ENCODE measurements around the gene S100A6.

S100A6 gene

GRCh38 chr1:153560241-153560640 lies 24.4 kb upstream of the S100A6 start:
- DNase-seq = no peak
- Histone ChIP-seq H3K27ac (ENCODE audit: insufficient read depth in 1 of 2, low read depth in 1 of 2, low read length in 2 of 2, poor library complexity in 1 of 2, severe bottlenecking in 2 of 2) (no peak overlapping the region), H3K9me3 (ENCODE audit: control extremely low read depth in 1 of 5, control insufficient read depth in 4 of 5, insufficient read depth in 2 of 5, low read depth in 1 of 5, low read length in 4 of 5) (no peaks in the 10 kb centered on the region), H3K27me3 (replicated peaks in 2 of 5; ENCODE audit: control insufficient read depth in 4 of 5, insufficient read depth in 5 of 5, low read length in 4 of 5) (no peaks in the 10 kb centered on the region), H3K4me3 (ENCODE audit: control insufficient read depth in 1 of 7, extremely low read depth in 1 of 7, insufficient read depth in 4 of 7, low read depth in 2 of 7, low read length in 6 of 7) (no peak overlapping the region), H3K4me1 (ENCODE audit: control extremely low read depth in 1 of 4, control insufficient read depth in 4 of 4, insufficient read depth in 4 of 4, low read length in 3 of 4) (peaks cover 0 to 15% (median under 1%) of the 10 kb centered on the region in 4 experiments), H3K36me3 (ENCODE audit: control insufficient read depth in 4 of 4, insufficient read depth in 4 of 4, low read length in 3 of 4) (no peaks in the 10 kb centered on the region)
- no CpG with 5 or more reads among the region's 2 CpGs for WGBS (ENCODE audit: insufficient coverage)
- ChIA-PET POLR2A (no interaction called here), CTCF (interaction anchor here (1.1 to 11.1 kb wide), 4 partner anchors 8 to 26 kb away, joined by 3 to 116 read pairs (median 5); partner anchors contain the start of gene S100A6)

- Histone ChIP-seq H3K4me1 (ENCODE audit: control extremely low read depth in 1 of 4, control insufficient read depth in 4 of 4, insufficient read depth in 4 of 4, low read length in 3 of 4) (peaks cover 0 to 18% (median 13%) of the 10 kb centered on the region in 4 experiments), H3K36me3 (ENCODE audit: control insufficient read depth in 4 of 4, insufficient read depth in 4 of 4, low read length in 3 of 4) (no peaks in the 10 kb centered on the region), H3K27ac (ENCODE audit: insufficient read depth in 1 of 2, low read depth in 1 of 2, low read length in 2 of 2, poor library complexity in 1 of 2, severe bottlenecking in 2 of 2) (no peak overlapping the region), H3K9me3 (ENCODE audit: control extremely low read depth in 1 of 5, control insufficient read depth in 4 of 5, insufficient read depth in 2 of 5, low read depth in 1 of 5, low read length in 4 of 5) (no peaks in the 10 kb centered on the region), H3K4me3 (ENCODE audit: control insufficient read depth in 1 of 7, extremely low read depth in 1 of 7, insufficient read depth in 4 of 7, low read depth in 2 of 7, low read length in 6 of 7) (no peak overlapping the region), H3K27me3 (replicated peaks in 2 of 5; ENCODE audit: control insufficient read depth in 4 of 5, insufficient read depth in 5 of 5, low read length in 4 of 5) (no peaks in the 10 kb centered on the region)
- ChIA-PET POLR2A (no interaction called here), CTCF (interaction anchor here (0.7 to 11.1 kb wide), 5 partner anchors 10 to 23 kb away, joined by 4 to 116 read pairs (median 7); partner anchors contain the start of genes S100A4, S100A5 and S100A6)
- WGBS (ENCODE audit: insufficient coverage) = 100% methylated on average over 1 of the region's 3 CpGs
- DNase-seq = no peak
These were observed 22.1 kb upstream of the S100A6 start for GRCh38 chr1:153557877-153558276.

GRCh38 chr1:153556348-153556747 lies 20.6 kb upstream of the S100A6 start:
- CTCF ChIA-PET = interaction anchor here (0.9 to 11.1 kb wide), 4 partner anchors 12 to 96 kb away, joined by 3 to 116 read pairs (median 6); partner anchors contain the start of genes S100A4 and S100A6
- H3K4me1 ChIP-seq (ENCODE audit: control extremely low read depth in 1 of 4, control insufficient read depth in 4 of 4, insufficient read depth in 4 of 4, low read length in 3 of 4) = peaks cover 0 to 22% (median 15%) of the 10 kb centered on the region in 4 experiments
- H3K9me3 ChIP-seq (ENCODE audit: control extremely low read depth in 1 of 5, control insufficient read depth in 4 of 5, insufficient read depth in 2 of 5, low read depth in 1 of 5, low read length in 4 of 5) = no peaks in the 10 kb centered on the region
- no CpG with 5 or more reads among the region's 1 CpG for WGBS (ENCODE audit: insufficient coverage)
- H3K27ac ChIP-seq (ENCODE audit: insufficient read depth in 1 of 2, low read depth in 1 of 2, low read length in 2 of 2, poor library complexity in 1 of 2, severe bottlenecking in 2 of 2) = no peak overlapping the region
- DNase-seq = no peak
- POLR2A ChIA-PET = interaction anchor here (1.0 kb wide), 1 partner anchor 11 kb away, joined by 3 read pairs; no protein-coding TSS in a partner anchor
- no peaks in the 10 kb centered on the region for H3K27me3 ChIP-seq (replicated peaks in 2 of 5; ENCODE audit: control insufficient read depth in 4 of 5, insufficient read depth in 5 of 5, low read length in 4 of 5)
- no peak overlapping the region for H3K4me3 ChIP-seq (ENCODE audit: control insufficient read depth in 1 of 7, extremely low read depth in 1 of 7, insufficient read depth in 4 of 7, low read depth in 2 of 7, low read length in 6 of 7)
- H3K36me3 ChIP-seq (ENCODE audit: control insufficient read depth in 4 of 4, insufficient read depth in 4 of 4, low read length in 3 of 4) = no peaks in the 10 kb centered on the region

GRCh38 chr1:153553830-153554541 lies 18.2 kb upstream of the S100A6 start:
- no peak overlapping the region for H3K4me3 ChIP-seq (ENCODE audit: control insufficient read depth in 1 of 7, extremely low read depth in 1 of 7, insufficient read depth in 4 of 7, low read depth in 2 of 7, low read length in 6 of 7)
- WGBS (ENCODE audit: insufficient coverage) = 0% methylated on average over 1 of the region's 2 CpGs
- no peak overlapping the region for H3K27ac ChIP-seq (ENCODE audit: insufficient read depth in 1 of 2, low read depth in 1 of 2, low read length in 2 of 2, poor library complexity in 1 of 2, severe bottlenecking in 2 of 2)

GRCh38 chr1:153553096-153553495 lies 17.3 kb upstream of the S100A6 start:
- 95% methylated on average over 11 of the region's 12 CpGs for WGBS (ENCODE audit: insufficient coverage)
- Histone ChIP-seq H3K27ac (ENCODE audit: insufficient read depth in 1 of 2, low read depth in 1 of 2, low read length in 2 of 2, poor library complexity in 1 of 2, severe bottlenecking in 2 of 2) (no peak overlapping the region), H3K36me3 (ENCODE audit: control insufficient read depth in 4 of 4, insufficient read depth in 4 of 4, low read length in 3 of 4) (no peaks in the 10 kb centered on the region), H3K9me3 (ENCODE audit: control extremely low read depth in 1 of 5, control insufficient read depth in 4 of 5, insufficient read depth in 2 of 5, low read depth in 1 of 5, low read length in 4 of 5) (no peaks in the 10 kb centered on the region), H3K4me3 (ENCODE audit: control insufficient read depth in 1 of 7, extremely low read depth in 1 of 7, insufficient read depth in 4 of 7, low read depth in 2 of 7, low read length in 6 of 7) (no peak overlapping the region), H3K4me1 (ENCODE audit: control extremely low read depth in 1 of 4, control insufficient read depth in 4 of 4, insufficient read depth in 4 of 4, low read length in 3 of 4) (peaks cover 0 to 55% (median 29%) of the 10 kb centered on the region in 4 experiments), H3K27me3 (replicated peaks in 2 of 5; ENCODE audit: control insufficient read depth in 4 of 5, insufficient read depth in 5 of 5, low read length in 4 of 5) (no peaks in the 10 kb centered on the region)
- DNase-seq = no peak
- POLR2A ChIA-PET = no interaction called here
- CTCF ChIA-PET = interaction anchor here (1.3 to 6.8 kb wide), 6 partner anchors 9 to 39 kb away, joined by 3 to 64 read pairs (median 6); partner anchors contain the start of gene S100A6

More at GRCh38 chr1:153553830-153554541, 18.2 kb upstream of the S100A6 start:
- DNase-seq = no peak
- Histone ChIP-seq H3K36me3 (ENCODE audit: control insufficient read depth in 4 of 4, insufficient read depth in 4 of 4, low read length in 3 of 4) (no peaks in the 10 kb centered on the region), H3K27me3 (replicated peaks in 2 of 5; ENCODE audit: control insufficient read depth in 4 of 5, insufficient read depth in 5 of 5, low read length in 4 of 5) (no peaks in the 10 kb centered on the region), H3K4me1 (ENCODE audit: control extremely low read depth in 1 of 4, control insufficient read depth in 4 of 4, insufficient read depth in 4 of 4, low read length in 3 of 4) (peaks cover 0 to 46% (median 29%) of the 10 kb centered on the region in 4 experiments), H3K9me3 (ENCODE audit: control extremely low read depth in 1 of 5, control insufficient read depth in 4 of 5, insufficient read depth in 2 of 5, low read depth in 1 of 5, low read length in 4 of 5) (no peaks in the 10 kb centered on the region)
- POLR2A ChIA-PET = no interaction called here
- CTCF ChIA-PET = interaction anchor here (0.7 to 6.8 kb wide), 9 partner anchors 8 to 38 kb away, joined by 3 to 64 read pairs (median 4); partner anchors contain the start of genes S100A4 and S100A6

GRCh38 chr1:153552335-153552734 lies 16.5 kb upstream of the S100A6 start:
- ChIA-PET CTCF (interaction anchor here (1.1 to 6.8 kb wide), 5 partner anchors 12 to 76 kb away, joined by 3 to 64 read pairs (median 13); partner anchors contain the start of genes S100A1, S100A2, S100A5 and S100A6), POLR2A (no interaction called here)
- Histone ChIP-seq H3K4me3 (ENCODE audit: control insufficient read depth in 1 of 7, extremely low read depth in 1 of 7, insufficient read depth in 4 of 7, low read depth in 2 of 7, low read length in 6 of 7) (no peak overlapping the region), H3K4me1 (ENCODE audit: control extremely low read depth in 1 of 4, control insufficient read depth in 4 of 4, insufficient read depth in 4 of 4, low read length in 3 of 4) (peaks cover 0 to 63% (median 29%) of the 10 kb centered on the region in 4 experiments), H3K36me3 (ENCODE audit: control insufficient read depth in 4 of 4, insufficient read depth in 4 of 4, low read length in 3 of 4) (no peaks in the 10 kb centered on the region), H3K27me3 (replicated peaks in 2 of 5; ENCODE audit: control insufficient read depth in 4 of 5, insufficient read depth in 5 of 5, low read length in 4 of 5) (no peaks in the 10 kb centered on the region), H3K27ac (ENCODE audit: insufficient read depth in 1 of 2, low read depth in 1 of 2, low read length in 2 of 2, poor library complexity in 1 of 2, severe bottlenecking in 2 of 2) (no peak overlapping the region), H3K9me3 (ENCODE audit: control extremely low read depth in 1 of 5, control insufficient read depth in 4 of 5, insufficient read depth in 2 of 5, low read depth in 1 of 5, low read length in 4 of 5) (no peaks in the 10 kb centered on the region)
- WGBS (ENCODE audit: insufficient coverage) = 98% methylated on average over 7 of the region's 8 CpGs
- no peak for DNase-seq

Data from common myeloid progenitor, CD34-positive (primary cell).